HG02852 (cell line): ENCODE results near the gene SMARCC2.
"Not testable (repeated sequence)": the region's sequence is repeated elsewhere in the genome, so short reads cannot be mapped to it uniquely, and the experiment has no call there.

Experiments
- ATAC-seq: cut with Tn5 transposase; IDR thresholded peaks from one replicate; pipeline ENCODE4 v1.9.1; 2021; ENCODE audit warnings: mild to moderate bottlenecking, moderate library complexity; ENCODE audit not compliant: unreplicated experiment

SMARCC2 gene

GRCh38 chr12:56212361-56212760 is 23.1 kb upstream of the SMARCC2 start:
- ATAC-seq: no peak

DNA sequence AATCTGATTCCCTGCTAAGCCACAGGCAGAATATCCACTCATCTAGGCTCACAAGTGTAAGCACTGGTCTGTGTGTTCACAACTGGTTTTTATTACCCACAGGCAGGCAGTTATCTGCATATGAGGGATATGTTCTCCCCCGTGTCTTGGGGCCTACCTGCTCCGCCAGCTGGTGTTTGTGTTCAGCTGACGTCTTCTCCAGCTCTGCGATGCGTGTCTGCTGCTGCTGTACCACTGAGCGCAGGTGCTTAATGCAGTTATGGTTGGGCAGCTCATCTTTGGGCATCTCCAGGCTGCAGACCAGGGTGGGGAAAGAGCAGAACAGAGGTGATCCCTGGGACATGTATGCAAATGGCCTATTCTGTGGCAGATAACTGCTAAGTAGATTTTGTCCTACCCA is 18.7 kb upstream of the SMARCC2 start:
- ATAC-seq: no peak

DNA sequence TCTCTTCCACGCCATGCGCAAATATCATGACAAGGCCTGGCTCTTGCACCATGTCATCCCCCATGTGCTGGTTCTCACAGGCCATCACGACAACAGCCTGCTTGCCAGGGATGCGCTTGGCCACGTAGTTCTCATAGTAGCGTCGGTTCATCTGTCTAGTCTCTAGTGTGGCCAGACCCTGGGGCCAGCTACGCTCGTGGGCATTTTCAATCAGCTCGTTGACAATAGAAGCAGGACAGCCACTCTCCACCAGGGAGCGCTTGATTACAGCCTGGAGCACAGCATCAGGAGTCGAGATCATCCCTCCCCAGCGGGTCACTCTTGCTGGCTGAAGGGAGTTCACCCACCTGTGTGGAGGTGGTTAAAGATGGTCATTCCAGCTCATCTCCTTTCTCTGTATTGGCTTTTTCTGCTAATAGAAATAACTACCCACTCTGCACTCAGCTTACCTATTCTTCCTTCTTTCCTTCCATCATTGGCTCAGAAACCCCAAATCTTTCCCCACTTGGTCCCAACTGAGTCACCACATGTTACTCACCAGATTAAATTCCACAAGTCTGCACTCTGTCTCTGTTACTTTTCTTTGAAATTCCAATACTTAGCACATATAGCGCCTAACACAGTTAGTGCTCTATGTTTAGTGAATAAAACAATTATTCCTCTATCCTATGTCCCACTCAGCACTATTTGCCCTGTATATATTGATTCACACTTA is 17.3 kb upstream of the SMARCC2 start:
- ATAC-seq: no peak

DNA sequence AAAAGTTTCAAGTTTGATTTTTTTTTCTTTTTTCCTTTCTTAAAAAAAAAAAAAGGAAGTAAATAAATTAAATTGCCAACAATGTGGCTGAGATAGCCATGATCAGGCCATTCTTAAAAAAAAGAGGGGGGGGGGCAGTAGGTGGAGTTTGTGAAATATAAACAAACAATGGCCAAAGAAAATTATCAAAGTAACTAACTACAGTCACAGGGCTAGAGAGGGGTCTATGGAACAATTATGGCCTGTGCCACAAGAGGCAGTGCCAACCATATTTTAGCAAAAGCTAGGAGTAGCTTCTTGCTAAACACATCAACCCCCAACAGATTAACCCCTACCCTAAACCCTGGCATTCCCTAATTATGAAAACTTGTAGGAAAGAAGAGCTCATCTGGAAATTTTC is 16.2 kb upstream of the SMARCC2 start:
- no peak for ATAC-seq

GRCh38 chr12:56204275-56204674 is 15.0 kb upstream of the SMARCC2 start:
- ATAC-seq: no peak

DNA sequence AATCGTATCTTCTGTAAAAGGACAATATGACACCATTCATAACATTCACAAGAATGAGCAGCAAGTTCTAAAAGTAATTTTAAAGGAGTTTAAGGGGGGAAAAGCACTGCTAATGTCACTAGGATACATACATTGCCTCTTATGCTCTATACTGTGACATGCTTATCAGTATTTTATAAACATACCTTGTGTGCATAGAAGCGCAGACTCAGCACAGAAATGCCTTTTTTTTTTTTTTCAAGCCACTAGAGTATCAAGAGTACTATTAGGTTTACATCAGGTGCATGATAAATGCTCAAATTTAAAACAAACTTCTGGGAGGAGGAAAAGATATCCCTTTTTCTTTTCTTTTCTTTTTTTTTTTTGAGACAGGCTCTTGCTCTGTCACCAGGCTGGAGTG is 13.6 kb upstream of the SMARCC2 start:
- no peak for ATAC-seq

GRCh38 chr12:56202366-56202765 is 13.1 kb upstream of the SMARCC2 start:
- ATAC-seq: no peak

DNA sequence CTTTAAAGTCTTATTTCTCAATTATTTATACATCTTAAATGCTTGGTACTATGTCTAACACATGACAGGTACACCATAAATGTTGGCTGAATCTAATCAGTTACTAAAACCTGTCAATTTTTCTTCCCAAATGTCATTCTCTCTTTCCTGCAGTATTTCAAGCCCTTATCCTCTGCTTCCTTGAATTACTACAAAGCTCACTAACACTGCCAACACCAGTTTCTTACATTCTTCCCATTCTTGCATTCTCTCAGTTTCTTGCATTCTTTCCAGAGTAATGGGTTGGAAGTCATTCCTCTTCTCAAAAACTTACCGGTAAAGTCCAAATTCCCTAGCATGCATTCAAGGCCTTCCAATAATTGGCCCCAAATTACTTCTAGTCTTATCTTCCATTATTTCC is 9.6 kb upstream of the SMARCC2 start:
- no peak for ATAC-seq

- ATAC-seq: no peak
These were observed 8.8 kb upstream of the SMARCC2 start for GRCh38 chr12:56197921-56198635.

- not testable (repeated sequence) for ATAC-seq
These were observed 7.7 kb upstream of the SMARCC2 start for GRCh38 chr12:56196818-56197550.

DNA sequence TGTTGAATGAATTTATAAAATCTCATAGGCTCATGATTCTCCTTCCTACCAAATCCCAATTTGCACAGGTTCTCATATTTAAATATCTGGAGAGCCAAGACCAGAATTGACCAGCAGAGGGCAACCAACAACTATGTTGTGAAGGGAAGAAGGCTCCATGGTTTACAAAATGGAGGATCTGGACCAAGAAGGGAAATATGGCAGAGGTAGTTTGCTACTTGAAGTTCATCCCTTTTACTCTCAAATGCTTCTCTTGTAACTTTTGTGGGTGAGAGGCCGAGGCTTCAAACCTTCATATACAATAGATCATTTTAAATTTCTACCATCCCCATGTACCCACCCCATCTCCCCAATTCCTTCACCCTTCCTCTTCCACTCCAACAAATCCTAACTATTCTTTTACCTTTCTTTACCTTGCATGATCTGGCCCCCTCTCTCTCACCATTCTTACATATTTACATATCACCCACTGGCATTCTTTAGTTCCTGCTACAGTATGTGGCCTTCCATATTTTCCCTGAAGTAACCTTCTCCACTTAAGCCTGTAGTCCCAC is 3.8 kb upstream of the SMARCC2 start:
- no peak for ATAC-seq

DNA sequence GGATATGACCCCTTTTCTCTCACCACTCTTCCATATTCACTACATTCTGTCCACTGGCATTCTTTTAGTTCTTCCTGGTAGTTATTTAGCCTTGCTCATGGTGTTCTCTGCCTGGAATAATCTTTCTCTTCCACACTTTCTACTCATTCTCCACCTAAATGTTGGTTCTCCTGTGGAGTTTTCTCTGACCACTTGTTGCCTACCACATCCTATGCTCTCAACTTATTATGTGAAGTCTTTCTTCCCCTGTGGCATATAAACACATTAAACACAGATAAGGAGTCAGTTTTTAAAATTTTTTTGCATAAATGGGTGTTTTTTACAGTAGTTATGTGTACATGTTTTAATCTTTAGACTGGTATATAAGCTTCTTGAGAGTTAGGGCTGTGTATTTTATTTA is 3.3 kb upstream of the SMARCC2 start:
- ATAC-seq: no peak

DNA sequence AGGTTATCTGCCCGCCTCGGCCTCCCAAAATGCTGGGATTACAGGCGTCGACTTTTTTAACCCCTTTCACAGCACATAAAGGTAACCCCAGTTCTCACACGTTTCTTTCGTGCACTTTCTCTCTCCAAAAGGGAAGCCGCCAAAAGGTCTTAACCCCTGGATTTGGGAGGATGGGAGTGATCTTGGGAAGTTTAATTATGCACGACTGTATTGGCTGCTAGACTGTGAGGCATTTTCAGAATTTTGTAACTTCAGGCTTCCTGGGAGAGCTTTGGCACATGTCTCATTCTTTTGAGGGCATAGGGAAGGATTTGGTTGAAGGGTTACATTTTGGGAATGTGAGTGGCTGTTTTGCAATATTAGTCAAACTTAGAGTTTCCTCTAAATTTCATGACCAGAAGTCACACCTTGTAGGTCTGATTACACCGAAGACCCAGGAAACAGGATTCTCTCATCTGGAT is 1.4 kb upstream of the SMARCC2 start:
- ATAC-seq: no peak

DNA sequence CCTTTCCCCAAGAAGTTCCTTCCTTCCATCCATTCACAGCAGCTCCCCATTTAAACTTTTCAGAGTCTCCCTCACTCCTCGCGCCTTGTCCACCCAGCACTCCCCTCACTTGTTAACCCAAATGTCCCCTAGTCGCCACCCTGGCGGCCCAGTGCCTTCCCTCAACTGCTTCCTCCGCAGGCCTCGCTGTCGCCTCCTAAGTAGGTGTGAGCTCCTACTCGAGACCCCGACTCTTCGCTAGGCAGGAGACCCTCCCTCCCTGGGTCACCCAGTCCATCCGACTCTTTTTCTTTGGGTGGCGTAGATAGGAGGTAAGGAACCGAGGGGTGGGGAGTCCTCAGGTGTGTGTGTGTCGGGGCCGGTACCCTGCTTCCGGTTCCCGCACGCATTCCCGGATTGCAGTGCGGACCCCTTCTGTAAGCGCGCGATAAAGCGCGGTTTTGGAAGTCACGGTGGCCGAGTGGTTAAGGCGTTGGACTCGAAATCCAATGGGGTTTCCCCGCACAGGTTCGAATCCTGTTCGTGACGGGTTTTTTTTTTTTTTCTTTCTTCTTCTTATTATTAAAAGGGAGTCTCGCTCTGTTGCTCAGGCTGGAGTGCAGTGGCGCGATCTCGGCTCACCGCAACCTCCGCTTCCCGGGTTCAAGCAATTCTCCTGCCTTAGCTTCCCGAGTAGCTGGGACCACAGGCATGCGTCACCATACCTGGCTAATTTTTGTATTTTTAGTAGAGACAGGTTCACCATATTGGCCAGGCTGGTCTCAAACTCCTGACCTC is 823 bp upstream of the SMARCC2 start:
- ATAC-seq: peak; percentile 41

GRCh38 chr12:56188778-56189098 is 545 bp downstream of the SMARCC2 start:
- no peak for ATAC-seq

GRCh38 chr12:56188131-56188777 is 1.0 kb downstream of the SMARCC2 start:
- ATAC-seq: no peak

DNA sequence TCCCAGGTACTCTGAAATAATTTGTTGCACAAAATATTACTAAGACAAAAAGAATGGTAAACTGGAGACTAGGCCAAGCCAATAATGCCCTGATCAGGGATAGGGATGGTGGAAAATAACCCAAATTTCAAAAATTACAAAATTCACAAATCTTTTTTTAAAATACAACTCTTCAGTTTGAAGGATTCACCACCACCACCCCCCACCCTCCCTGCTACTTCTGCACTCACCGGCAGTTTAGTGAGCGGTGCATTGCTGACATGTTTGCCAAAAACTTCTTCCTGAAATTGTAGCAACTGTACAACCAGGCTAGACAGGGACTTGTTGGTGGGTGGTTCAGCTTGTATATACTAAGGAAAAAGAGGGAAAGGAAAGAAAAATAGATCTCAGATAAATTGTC is 2.3 kb downstream of the SMARCC2 start:
- no peak for ATAC-seq

- no peak for ATAC-seq
These were observed 10.9 kb downstream of the SMARCC2 start for GRCh38 chr12:56178347-56178746.

GRCh38 chr12:56172839-56173238 is 16.4 kb downstream of the SMARCC2 start:
- ATAC-seq: no peak

- no peak for ATAC-seq
These were observed 20.0 kb downstream of the SMARCC2 start for GRCh38 chr12:56169229-56169759.
